NCI-H2029 (cell line): Measurements from ENCODE around the gene RPS6KA4.

Experiments used
- DNase-seq: peaks from one replicate; lab custom pipeline; 2025; lab: John Stamatoyannopoulos, UW

The RPS6KA4 gene

GRCh38 chr11:64348383-64349024 lies 10.5 kb upstream of the RPS6KA4 start:
- no peak for DNase-seq

GRCh38 chr11:64349025-64349387 lies 10.0 kb upstream of the RPS6KA4 start:
- no peak for DNase-seq

DNA sequence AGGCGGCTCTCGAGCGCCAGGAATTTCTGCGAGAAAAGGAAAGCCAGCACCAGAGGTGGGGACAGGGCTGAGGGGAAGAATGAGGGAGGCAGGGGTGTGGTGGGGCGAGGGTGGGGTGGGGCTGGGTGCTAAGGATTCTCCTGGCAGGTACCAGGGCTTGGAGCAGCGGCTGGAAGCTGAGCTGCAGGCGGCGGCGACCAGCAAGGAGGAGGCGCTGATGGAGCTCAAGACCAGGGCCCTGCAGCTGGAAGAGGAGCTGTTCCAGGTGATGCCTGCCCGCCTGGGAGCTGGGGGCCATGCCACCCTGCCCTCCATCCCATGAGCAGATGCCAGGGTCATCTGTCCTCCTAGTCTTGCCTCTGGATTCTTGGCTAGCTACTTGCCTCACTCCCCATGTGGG lies 9.6 kb upstream of the RPS6KA4 start:
- no peak for DNase-seq

DNA sequence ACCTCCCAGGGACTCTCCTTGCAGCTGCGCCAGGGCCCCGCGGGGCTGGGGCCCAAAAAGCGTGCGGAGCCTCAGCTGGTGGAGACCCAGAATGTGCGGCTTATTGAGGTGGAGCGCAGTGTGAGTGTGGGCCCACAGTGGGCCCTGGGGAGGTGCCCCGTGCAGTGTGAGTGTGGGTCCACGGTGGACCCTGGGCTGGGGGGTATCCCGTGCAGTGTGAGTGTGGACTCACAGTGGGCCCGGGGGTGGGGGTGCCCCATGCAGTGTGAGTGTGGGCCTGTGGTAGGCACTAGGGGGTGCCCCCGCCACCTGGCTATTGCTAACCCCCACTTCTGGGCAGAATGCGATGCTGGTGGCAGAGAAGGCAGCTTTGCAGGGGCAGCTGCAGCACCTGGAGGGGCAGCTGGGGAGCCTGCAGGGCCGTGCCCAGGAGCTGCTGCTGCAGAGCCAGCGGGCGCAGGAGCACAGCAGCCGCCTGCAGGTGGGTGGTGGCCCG lies 7.8 kb upstream of the RPS6KA4 start:
- no peak for DNase-seq

GRCh38 chr11:64352099-64352994 lies 6.6 kb upstream of the RPS6KA4 start:
- no peak for DNase-seq

GRCh38 chr11:64352995-64353714 lies 5.8 kb upstream of the RPS6KA4 start:
- DNase-seq, result no peak

DNA sequence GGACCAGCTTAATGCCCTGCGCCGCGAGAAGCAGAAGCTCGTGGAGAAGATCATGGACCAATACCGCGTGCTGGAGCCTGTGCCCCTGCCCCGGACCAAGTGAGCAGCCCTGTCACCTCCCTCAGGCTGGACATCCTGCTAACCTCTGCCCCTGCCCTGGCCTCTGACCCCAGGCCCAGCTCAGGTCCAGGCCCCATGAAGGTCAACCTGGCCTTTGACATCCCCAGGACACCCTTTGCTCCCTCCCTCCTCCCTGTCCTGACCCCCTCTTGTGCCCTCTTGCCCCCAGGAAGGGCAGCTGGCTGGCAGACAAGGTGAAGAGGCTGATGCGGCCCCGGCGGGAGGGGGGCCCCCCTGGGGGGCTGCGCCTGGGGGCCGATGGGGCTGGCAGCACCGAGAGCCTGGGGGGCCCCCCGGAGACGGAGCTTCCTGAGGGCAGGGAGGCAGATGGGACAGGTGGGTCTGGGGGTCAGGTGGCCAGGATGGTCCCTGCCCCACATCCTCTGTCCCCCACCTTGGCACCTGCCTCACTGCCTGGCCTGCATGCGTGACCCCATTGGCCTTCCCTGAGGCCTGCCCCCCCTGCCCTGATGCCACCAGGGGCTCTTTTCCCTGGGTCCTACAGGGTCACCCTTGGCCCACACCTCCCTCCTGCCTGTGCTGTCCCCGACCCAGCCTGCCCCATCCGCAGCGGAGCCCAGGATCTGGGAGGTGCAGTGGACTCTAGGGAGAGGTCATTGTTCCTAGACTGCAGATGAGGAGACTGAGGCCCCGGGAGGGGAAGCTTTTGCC lies 5.1 kb upstream of the RPS6KA4 start:
- no peak for DNase-seq

GRCh38 chr11:64355078-64355940 lies 3.7 kb upstream of the RPS6KA4 start:
- DNase-seq, result peak; percentile 51

- DNase-seq, result no peak
These were observed 2.2 kb upstream of the RPS6KA4 start for GRCh38 chr11:64356498-64357411.

DNA sequence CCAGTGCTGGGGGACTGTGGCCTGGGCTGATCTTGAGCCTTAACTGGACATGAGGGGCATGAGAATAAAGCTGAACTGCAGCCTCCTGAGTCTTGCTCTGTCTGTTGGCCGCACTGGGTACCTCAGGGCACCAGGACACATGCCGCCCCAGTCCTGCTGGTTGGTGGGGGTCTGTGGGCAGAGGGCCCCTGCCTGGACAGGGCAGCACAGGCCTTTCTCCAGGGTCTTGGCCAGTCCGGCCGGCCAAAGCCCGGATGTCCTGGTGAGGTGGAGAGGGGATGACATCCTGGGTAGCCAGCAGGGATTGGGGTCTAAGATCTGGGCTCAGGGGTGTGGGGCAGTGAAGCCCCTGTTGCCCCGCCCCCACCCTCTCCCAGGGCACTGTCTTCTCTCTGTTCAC lies 1.5 kb upstream of the RPS6KA4 start:
- no peak for DNase-seq

DNA sequence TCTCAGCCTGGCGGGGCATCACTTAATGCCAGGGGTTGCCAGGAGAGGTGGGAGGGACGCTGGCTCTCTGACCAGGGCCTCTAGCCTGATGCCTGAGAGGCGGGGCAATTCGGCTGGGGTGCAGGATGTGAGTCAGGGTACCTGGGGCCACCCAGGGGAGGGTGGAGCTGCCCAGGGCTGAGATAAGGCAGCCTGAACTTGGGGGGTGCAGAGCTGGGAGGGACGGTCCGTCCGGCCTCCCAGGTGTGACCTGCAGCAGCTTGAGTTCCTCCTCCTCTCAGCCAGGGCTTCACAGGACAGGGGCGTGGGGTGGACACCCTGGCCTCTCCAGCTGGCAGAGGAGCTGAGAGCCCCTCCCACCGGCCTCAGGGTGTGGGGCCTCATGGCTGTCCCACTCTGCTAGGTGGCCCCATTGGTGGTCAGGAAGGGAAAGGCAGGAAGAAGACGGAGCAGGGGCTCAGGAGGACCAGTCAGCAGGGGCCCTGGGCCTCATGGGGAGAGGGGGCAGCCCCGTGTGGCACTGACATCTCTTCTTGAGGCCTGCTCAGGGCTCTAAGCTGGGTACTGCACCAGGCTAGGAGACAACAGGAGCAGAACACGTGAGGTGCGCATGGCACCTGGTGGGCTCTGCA lies 942 bp upstream of the RPS6KA4 start:
- DNase-seq, result no peak

GRCh38 chr11:64358536-64358906 lies 441 bp upstream of the RPS6KA4 start:
- DNase-seq, result no peak

DNA sequence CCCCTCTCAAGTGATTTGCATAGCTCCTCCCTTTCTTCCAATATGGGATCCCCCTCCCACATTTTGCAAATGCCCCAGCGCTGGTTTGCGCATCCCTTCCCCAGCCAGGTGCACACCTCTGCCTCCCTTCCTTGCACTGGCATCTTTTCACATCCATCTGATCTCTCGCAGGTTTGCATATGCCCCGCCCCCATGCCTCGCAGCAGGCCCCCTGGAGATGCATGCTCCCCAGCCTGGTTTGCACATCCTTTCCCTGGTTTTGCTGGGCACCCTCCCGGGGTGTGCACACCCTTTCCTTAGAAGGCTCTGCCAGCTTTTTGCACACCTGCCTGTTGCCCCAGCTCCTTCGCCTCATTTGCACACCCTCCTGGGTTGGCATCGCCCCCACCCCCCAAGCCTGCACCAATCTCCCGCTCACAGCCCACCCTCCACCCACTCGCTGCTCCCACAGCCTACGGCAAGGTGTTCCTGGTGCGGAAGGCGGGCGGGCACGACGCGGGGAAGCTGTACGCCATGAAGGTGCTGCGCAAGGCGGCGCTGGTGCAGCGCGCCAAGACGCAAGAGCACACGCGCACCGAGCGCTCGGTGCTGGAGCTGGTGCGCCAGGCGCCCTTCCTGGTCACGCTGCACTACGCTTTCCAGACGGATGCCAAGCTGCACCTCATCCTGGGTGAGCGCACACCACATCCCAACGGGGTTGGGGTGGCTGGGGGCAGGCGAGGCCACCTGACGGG lies 917 bp downstream of the RPS6KA4 start:
- DNase-seq, result no peak

GRCh38 chr11:64360448-64360921 lies 1.5 kb downstream of the RPS6KA4 start:
- DNase-seq, result no peak

DNA sequence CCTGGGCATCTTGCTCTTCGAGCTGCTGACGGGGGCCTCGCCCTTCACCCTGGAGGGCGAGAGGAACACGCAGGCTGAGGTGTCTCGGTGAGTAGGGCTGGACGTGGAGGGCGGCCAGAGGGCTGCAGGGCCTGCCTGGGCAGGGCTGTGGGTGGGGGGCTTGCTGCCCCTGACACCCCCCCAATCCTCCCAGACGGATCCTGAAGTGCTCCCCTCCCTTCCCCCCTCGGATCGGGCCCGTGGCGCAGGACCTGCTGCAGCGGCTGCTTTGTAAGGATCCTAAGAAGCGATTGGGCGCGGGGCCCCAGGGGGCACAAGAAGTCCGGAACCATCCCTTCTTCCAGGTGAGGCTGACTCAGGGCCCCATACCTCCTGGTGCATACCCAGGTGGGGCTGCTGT lies 2.7 kb downstream of the RPS6KA4 start:
- DNase-seq, result no peak

DNA sequence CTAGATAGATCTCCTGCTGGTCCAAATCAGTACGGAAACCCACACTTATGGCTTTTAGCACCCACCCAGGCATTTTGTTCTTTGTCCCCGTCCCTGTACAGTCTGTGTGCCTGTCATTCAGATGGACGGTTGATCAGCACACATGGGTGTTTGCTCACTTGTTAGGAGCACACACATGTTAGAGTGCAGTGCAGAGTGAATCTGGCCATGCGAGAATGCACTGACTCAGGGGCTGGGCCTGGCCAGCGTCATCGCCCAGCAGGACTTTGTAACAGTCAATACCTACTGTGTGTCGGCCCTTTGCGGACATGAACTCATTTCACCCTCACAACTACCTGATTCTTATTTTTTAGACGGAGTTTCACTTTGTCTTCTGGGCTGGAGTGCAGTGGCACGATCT lies 3.4 kb downstream of the RPS6KA4 start:
- no peak for DNase-seq

- DNase-seq, result no peak
These were observed 5.5 kb downstream of the RPS6KA4 start for GRCh38 chr11:64364435-64364834.

DNA sequence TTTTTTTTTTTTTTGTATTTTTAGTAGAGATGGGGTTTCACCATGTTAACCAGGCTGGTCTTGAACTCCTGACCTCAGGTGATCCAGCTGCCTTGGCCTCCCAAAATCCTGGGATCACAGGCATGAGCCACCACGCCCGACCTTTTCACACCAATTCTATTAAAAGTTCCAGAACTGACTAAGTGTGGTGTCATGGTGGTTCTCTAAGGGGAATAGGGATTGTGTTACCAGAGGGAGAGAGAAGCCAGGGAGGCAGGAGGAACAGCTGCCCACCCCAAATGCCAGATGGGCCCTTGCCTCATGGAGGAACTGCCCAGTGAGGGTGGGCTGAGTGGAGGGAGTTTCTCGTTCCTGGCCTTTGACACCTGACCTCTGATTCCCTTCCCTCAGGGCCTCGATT lies 5.9 kb downstream of the RPS6KA4 start:
- no peak for DNase-seq

- DNase-seq, result no peak
These were observed 7.8 kb downstream of the RPS6KA4 start for GRCh38 chr11:64366751-64367150.
